IPS-11a (cell line): Measurements from ENCODE around the gene ACTL6B.
A peak's percentile ranks its signal among the peaks of the same experiment; 100 is the strongest.

Source experiments
- H3K4me3 ChIP-seq: one replicate; pipeline ENCODE4 v1.5.1; 2013; ENCODE audit warnings: low read depth, low read length, control low read depth

ACTL6B gene

GRCh38 chr7:100629117-100629716, 27.0 kb downstream of the ACTL6B start:
- H3K4me3 ChIP-seq: no peak overlapping the region

DNA sequence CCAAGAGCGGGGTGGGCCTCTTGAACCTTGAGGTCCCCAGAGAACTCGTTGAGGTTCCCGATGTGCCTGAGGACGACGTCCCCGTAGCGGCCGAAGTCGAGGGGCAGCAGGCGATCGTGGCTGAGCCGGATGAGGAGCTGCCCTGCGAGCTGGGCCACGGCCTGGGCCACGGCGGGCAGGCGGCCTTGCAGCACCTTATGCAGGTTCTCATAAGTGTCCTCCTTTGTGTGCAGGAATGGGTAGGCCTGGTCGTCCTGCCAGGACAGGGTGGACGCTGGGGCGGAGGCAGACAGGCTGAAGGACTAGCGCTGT, 29.1 kb downstream of the ACTL6B start:
- H3K4me3 ChIP-seq: no peak overlapping the region

DNA sequence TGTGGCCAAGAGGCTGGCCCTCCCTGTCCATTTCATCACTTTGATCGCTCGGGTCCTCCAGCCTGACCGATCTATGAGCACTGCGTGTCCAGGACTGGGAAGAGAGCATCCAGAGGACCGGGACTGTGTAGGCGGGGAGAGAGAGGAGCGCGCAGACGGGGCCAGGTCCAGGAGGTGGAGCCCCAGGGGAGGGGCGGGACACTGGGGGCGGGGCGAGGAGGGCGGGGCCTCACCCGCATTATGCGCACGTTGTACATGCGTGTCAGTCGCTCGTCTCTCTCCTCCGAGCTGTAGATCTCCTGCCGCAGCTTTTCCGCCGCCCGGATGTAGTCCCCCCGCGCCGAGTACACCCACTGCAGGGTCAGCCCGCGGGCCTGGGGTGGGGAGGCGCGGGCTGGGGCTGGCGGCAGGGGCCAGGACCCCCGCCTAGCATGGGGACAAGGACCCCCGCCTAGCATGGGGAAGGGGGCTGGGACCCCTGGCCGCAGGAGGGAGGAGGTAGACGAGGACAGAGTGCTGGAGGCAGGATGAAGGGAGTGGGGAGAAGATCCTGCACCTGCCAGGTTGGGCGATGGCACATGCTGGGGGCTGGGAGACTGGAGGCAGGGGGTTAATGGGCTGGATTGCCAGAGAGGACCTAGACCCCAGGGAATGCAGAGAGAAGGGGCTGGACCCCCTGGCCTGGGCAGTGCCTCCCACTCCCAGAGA, 29.6 kb downstream of the ACTL6B start:
- H3K4me3 ChIP-seq: peak overlapping the region; percentile 17

- no peak overlapping the region for H3K4me3 ChIP-seq
Measured at GRCh38 chr7:100626055-100626454, 30.2 kb downstream of the ACTL6B start.

DNA sequence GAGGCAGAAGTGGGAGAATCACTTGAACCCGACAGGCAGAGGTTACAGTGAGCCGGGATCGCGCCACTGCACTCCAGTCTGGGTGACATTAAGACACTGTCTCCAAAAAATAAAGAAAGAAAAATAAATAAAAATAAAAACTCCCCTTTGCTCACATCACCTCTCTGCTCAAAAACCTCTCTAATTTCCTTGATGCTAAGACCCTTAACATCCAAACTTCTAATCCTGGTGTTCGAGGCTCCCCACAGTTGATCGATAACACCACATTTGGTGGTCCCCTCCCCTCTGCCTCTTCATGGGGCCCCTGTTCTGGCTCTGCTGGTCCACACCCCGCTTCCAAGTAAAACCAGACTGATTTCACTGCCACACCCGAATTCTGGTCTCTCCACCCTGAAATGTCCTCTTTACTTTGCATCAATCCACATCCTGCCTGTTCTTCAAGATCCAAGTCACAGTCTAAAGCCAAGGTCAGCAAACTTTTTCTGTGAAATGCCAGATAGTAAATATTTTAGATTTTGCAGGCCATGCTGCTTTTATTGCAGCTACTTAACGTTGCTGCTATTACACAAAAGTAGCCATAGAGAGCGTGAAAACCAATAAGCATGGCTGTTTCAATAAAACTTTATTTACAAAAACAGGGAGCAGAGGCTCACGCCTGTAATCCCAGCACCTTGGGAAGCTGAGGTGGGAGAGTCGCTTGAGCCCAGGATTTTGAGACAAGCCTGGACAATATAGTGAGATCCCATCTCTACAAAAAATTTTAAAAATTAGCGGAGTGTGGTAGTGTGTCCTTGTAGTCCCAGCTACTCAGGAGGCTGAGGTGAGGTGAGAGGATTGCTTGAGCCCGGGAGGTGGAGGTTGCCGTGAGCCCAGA, 32.1 kb downstream of the ACTL6B start:
- no peak overlapping the region for H3K4me3 ChIP-seq

DNA sequence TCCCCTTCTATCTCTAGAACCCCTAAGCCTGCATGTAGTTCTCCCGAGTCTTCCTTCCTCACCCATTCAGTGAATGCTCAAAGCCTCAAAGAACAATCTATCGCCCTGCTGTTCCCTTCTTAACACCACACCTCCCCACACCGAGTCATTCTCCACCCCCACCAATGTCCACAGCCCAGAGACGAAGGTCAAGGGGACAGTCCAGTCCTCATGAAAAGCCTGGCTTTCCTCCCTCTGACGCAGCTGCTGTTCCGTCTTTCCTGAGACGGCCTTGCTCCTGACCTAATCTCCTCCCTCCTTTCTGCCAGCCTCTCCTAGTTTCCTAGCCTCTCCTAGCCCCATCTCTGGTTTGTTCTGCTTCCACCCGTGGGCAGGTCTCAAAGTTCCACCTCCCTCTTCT, 34.7 kb downstream of the ACTL6B start:
- H3K4me3 ChIP-seq: no peak overlapping the region

- no peak overlapping the region for H3K4me3 ChIP-seq
Measured at GRCh38 chr7:100620804-100621203, 35.4 kb downstream of the ACTL6B start.

DNA sequence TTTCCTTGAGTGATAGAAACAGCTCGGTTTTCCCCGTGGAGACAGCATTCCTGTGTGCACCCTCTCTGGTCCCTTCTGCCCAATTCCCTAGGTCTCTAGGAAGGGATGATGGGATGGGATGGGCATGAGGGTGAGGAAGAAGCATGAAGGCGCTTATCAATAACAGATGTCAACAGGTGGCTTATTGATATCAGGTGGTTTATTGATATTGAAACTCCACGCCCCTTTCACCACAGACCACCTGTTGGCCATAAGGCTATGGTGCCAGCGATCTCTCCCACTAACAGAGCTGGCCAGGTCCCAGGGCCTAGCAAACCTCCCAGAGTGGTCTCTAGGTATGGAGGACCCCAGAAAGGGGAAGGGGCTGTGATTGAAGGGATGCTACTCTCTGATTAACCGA, 36.0 kb downstream of the ACTL6B start:
- H3K4me3 ChIP-seq: no peak overlapping the region

GRCh38 chr7:100614308-100614861, 41.9 kb downstream of the ACTL6B start:
- H3K4me3 ChIP-seq: no peak overlapping the region

DNA sequence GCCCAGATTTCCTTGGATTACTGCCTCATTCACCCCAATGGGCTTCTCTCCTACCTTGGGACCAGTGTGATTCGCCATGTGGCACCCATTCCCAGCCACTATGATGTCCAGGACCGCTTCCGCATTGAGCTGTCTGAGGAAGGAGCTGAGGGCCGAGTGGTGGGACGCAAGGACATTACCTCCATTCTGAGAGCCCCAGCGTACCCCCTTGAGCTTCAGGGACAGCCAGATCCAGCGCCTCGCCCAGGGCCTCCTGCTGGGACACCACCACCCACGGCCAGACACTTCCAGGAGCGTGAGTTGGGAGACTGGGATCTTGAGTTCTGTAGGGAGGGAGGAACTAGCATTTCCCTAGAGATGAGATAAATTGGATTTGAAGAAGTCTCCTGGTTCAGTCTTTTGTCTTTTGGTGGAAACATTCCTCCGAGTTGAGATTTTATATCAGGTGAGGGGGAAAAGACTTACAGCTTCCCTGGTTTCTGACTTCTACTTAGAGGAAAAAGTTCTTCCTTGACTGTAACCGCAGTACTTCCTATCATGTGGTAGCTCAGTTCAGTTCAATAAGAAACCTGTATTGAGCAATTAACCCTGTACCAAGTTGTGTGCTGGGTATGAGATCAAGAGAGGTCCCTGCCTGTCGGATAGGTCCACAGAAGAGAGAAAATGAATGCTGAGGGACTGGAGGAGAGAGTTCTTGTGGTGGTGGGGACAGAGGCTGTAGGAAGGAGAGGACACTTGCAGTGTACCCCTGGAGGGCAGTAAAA, 42.7 kb downstream of the ACTL6B start:
- no peak overlapping the region for H3K4me3 ChIP-seq

GRCh38 chr7:100612730-100613390, 43.4 kb downstream of the ACTL6B start:
- H3K4me3 ChIP-seq: peak overlapping the region; percentile 47

- H3K4me3 ChIP-seq: peak within 1 kb of the TSS; percentile 72
Measured at GRCh38 chr7:100611983-100612729, 44.1 kb downstream of the ACTL6B start, which contains the start of gene MOSPD3. Gene MOSPD3 (plus strand): TSS chr7:100612540. CDS start chr7:100612792, 252 bp downstream.

GRCh38 chr7:100609958-100610357, 46.3 kb downstream of the ACTL6B start:
- H3K4me3 ChIP-seq: no peak overlapping the region

- H3K4me3 ChIP-seq: no peak overlapping the region
Measured at GRCh38 chr7:100607111-100607510, 49.1 kb downstream of the ACTL6B start.

DNA sequence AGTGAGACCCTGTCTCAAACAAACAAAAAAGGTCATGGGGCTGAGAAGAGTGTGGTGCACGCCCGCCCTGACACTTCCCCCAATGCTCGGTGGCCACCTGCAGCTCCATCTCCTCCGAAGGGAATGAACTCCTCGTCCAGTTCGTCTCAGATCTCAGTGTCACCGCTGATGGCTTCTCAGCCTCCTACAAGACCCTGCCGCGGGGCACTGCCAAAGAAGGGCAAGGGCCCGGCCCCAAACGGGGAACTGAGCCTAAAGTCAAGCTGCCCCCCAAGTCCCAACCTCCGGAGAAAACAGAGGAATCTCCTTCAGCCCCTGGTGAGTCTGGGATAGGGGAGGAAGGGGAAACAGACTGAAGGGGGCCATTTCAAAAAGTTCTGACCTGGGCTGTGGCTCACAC, 49.9 kb downstream of the ACTL6B start:
- H3K4me3 ChIP-seq: no peak overlapping the region

DNA sequence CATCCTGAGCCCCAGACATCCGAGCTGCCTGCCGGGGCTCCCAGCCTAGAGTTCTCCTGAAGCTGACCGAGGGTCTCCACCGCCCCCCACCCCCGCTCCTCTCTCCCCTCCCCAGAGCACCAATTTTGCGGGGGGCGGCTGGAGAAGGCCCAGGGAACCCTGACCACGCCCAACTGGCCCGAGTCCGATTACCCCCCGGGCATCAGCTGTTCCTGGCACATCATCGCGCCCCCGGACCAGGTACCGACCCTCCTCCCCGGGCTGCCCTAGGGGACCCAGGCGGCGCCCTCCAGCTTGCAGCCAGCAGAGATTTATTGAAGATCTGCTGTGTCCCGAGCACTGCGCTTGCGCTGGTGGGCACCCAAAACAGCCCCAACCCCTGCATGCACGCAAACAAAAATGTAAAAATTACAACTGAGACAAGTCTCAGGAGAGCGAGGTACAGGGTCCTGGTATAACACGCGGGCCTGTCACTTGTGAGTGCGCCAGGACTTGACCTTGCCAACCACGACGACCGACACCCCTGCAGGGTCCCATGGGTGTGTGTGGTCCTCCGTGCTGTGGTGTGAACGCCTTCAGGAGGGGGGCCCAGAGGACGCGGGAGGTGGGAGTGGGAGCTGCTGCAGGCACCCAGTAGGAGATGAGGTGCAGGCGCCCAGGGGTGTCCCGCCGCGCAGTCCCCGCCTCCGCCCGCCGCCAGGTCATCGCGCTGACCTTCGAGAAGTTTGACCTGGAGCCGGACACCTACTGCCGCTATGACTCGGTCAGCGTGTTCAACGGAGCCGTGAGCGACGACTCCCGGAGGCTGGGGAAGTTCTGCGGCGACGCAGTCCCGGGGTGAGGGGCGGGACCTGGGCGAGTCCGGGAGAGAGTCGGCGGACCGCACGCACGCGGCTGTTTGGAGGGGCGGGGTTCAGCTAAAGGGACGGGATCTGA, 51.0 kb downstream of the ACTL6B start:
- H3K4me3 ChIP-seq: peak overlapping the region; percentile 21

DNA sequence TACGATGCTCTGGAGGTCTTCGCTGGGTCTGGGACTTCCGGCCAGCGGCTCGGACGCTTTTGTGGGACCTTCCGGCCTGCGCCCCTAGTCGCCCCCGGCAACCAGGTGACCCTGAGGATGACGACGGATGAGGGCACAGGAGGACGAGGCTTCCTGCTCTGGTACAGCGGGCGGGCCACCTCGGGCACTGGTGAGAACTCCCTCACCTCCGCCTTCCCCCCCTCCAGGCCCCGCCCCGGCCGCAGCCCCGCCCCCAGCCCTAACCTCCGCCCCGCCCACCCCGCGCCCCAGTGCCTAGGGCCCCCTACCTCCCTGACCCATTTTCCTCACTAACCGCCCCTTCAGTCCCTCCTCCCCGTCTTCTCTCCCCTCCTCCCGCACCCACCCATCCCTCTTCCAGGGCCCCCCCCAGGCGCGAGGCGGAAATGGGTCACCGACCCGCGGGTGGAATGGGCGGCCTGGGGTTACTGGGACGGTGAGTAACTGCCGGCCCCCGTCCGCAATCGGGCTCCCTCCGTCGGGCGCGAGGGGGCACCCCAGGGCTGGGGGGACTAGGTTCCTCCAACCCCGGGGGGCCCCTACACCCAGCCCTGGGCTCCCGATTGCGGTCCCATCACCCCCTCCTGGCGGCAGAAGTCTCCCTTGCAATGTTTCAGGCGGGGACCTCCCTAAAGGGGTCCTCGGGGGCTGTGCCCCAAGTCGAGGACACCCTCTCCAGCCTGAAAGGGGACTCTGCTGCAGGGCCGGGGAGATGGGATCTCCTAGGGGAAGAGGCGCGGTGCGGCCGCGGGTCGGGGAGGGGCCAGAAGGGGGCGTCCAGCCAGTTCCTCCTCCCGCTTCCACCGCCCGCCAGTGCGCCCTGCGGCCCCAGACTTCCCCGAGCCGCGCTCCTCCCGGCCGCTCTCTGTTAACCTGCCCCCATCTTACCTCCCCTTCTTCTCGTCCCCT, 51.9 kb downstream of the ACTL6B start:
- H3K4me3 ChIP-seq: peak overlapping the region; percentile 56

DNA sequence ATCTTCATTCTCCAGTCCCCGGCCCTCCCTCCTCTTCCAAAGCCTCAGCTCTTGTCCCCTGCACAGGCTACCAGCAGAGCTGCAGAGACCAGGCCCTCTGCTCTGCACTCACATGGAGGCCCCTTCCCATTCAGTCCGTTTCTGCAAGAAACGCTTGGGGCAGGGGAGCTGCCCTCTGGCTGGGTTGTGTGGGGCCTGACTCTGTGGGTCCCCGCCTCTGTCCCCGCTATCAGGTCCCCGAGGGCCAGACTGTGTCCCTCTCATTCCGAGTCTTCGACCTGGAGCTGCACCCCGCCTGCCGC, 52.6 kb downstream of the ACTL6B start:
- H3K4me3 ChIP-seq: peak overlapping the region; percentile 56
